KMS-11 (cell line): Measurements from ENCODE around the gene HMGN1.

ENCODE experiments used
- H2AFZ ChIP-seq: fragments of 200-600 bp; sonication (generic); 2 replicates; pipeline ENCODE4 v1.6.1; 2016; ENCODE audit warnings: antibody characterized with exemption, mixed run types, low read depth
- H3K27ac ChIP-seq: fragments of 200-600 bp; sonication (generic); 2 replicates; pipeline ENCODE4 v1.6.1; 2016; ENCODE audit warnings: mild to moderate bottlenecking, mixed run types
- H3K27me3 ChIP-seq: fragments of 200-600 bp; sonication (generic); 2 replicates; pipeline ENCODE4 v1.6.1; 2017; ENCODE audit warnings: mild to moderate bottlenecking, low read depth, mixed run types, moderate library complexity; ENCODE audit not compliant: insufficient read depth
- H3K36me3 ChIP-seq: fragments of 200-600 bp; sonication (generic); 2 replicates; pipeline ENCODE4 v1.6.1; 2017; ENCODE audit warnings: mild to moderate bottlenecking, mixed run types; ENCODE audit not compliant: insufficient read depth
- H3K4me1 ChIP-seq: fragments of 200-600 bp; sonication (generic); 2 replicates; pipeline ENCODE4 v1.6.1; 2016; ENCODE audit warnings: mild to moderate bottlenecking, low read depth, mixed run types; ENCODE audit not compliant: poor library complexity, severe bottlenecking
- H3K4me2 ChIP-seq: fragments of 200-600 bp; sonication (generic); 2 replicates; pipeline ENCODE4 v1.7.0; 2016; ENCODE audit warnings: mild to moderate bottlenecking, mixed run types
- H3K4me3 ChIP-seq: fragments of 200-600 bp; sonication (generic); IDR thresholded peaks from 2 replicates; pipeline ENCODE4 v1.6.1; 2017; ENCODE audit warnings: low read depth, low read length, mixed read lengths; ENCODE audit not compliant: insufficient read depth
- H3K79me2 ChIP-seq: fragments of 200-600 bp; sonication (generic); 2 replicates; pipeline ENCODE4 v1.6.1; 2016; ENCODE audit warnings: low read depth, mixed run types; ENCODE audit not compliant: insufficient read depth
- H3K9ac ChIP-seq: fragments of 200-600 bp; sonication (generic); 2 replicates; pipeline ENCODE4 v1.6.1; 2016; ENCODE audit warnings: mild to moderate bottlenecking, mixed run types
- H4K20me1 ChIP-seq: fragments of 200-600 bp; sonication (generic); 2 replicates; pipeline ENCODE4 v1.6.1; 2016; ENCODE audit warnings: mild to moderate bottlenecking, mixed run types; ENCODE audit not compliant: insufficient read depth
- CTCF ChIP-seq: fragments of 200-600 bp; sonication (generic); conservative IDR thresholded peaks from 2 replicates; pipeline ENCODE4 v1.6.1; 2017; ENCODE audit warnings: low read depth, mild to moderate bottlenecking, antibody characterized with exemption, low read length, moderate library complexity, mixed read lengths

HMGN1 gene

GRCh38 chr21:39350094-39351005 is 1.5 kb upstream of the HMGN1 start:
- Histone ChIP-seq H3K4me3 (no peak overlapping the region), H3K27me3 (no peaks in the 10 kb centered on the region), H3K36me3 (peaks cover 17% of the 10 kb centered on the region; the same call in 1 of the 2 replicates), H3K27ac (peak overlapping the region; percentile 84), H3K9ac (peak overlapping the region; percentile 71; the same call in 1 of the 2 replicates), H2AFZ (peak overlapping the region; percentile 83), H3K4me2 (peak overlapping the region; percentile 51), H3K79me2 (peaks cover 31% of the 10 kb centered on the region), H3K4me1 (peaks cover 28% of the 10 kb centered on the region), H4K20me1 (no peaks in the 10 kb centered on the region; the same call in 1 of the 2 replicates)
- no peak for TF ChIP-seq CTCF

- H3K79me2 ChIP-seq, result peaks cover 37% of the 10 kb centered on the region
- H3K9ac ChIP-seq, result peak overlapping the region; percentile 71
- peak overlapping the region; percentile 83 for H2AFZ ChIP-seq
- peaks cover 37% of the 10 kb centered on the region for H3K4me1 ChIP-seq
- no peak for TF ChIP-seq CTCF
- peaks cover 17% of the 10 kb centered on the region; the same call in 1 of the 2 replicates for H3K36me3 ChIP-seq
- H3K4me3 ChIP-seq, result no peak overlapping the region
- H3K27ac ChIP-seq, result peak overlapping the region; percentile 84
- H3K27me3 ChIP-seq, result no peaks in the 10 kb centered on the region
- H3K4me2 ChIP-seq, result peak overlapping the region; percentile 51
- no peaks in the 10 kb centered on the region; the same call in 1 of the 2 replicates for H4K20me1 ChIP-seq
These were observed 564 bp upstream of the HMGN1 start for GRCh38 chr21:39349211-39350093.

GRCh38 chr21:39348040-39348354 is 891 bp downstream of the HMGN1 start:
- Histone ChIP-seq H3K4me3 (peak overlapping the region; percentile 29), H3K4me1 (peaks cover 40% of the 10 kb centered on the region), H2AFZ (peak overlapping the region; percentile 3; the same call in 1 of the 2 replicates), H3K79me2 (peaks cover 37% of the 10 kb centered on the region), H4K20me1 (no peaks in the 10 kb centered on the region; the same call in 1 of the 2 replicates), H3K4me2 (peak overlapping the region; percentile 74), H3K9ac (peak overlapping the region; percentile 77), H3K27ac (peak overlapping the region; percentile 80), H3K27me3 (no peaks in the 10 kb centered on the region), H3K36me3 (peaks cover 24% of the 10 kb centered on the region; the same call in 1 of the 2 replicates)
- no peak for TF ChIP-seq CTCF

- peaks cover 37% of the 10 kb centered on the region for H3K79me2 ChIP-seq
- H3K9ac ChIP-seq, result peak overlapping the region; percentile 77; the same call in 1 of the 2 replicates
- H2AFZ ChIP-seq, result no peak overlapping the region
- H3K36me3 ChIP-seq, result peaks cover 25% of the 10 kb centered on the region; the same call in 1 of the 2 replicates
- peak overlapping the region; percentile 80; the same call in 1 of the 2 replicates for H3K27ac ChIP-seq
- no peaks in the 10 kb centered on the region; the same call in 1 of the 2 replicates for H4K20me1 ChIP-seq
- H3K27me3 ChIP-seq, result no peaks in the 10 kb centered on the region
- TF ChIP-seq CTCF, result no peak
- H3K4me2 ChIP-seq, result peak overlapping the region; percentile 74
- peak overlapping the region; percentile 29 for H3K4me3 ChIP-seq
- peaks cover 40% of the 10 kb centered on the region for H3K4me1 ChIP-seq
These were observed 1.4 kb downstream of the HMGN1 start for GRCh38 chr21:39347537-39347936.
